Astrocyte (in vitro differentiated cells and primary cell): ENCODE measurements around the gene DKC1. TPM values are rescaled to one million over a fixed set of nuclear protein-coding genes. Genes with fewer than 3 reads are reported as not detected.
A peak's percentile ranks its signal among the peaks of the same experiment; 100 is the strongest.

Experiments used
- DNase-seq: peaks from one replicate; pipeline ENCODE4 v3.0.0-alpha.2; 2010; ENCODE audit warnings: low read depth
- FAIRE-seq: peaks from 2 replicates; lab custom pipeline; 2011; peaks lifted over from hg19 to GRCh38; lab: Jason Lieb, UNC
- H2AFZ ChIP-seq: 2 replicates; pipeline ENCODE4 v1.6.0; 2012; ENCODE audit warnings: low read depth, low read length, inconsistent platforms
- H3K27ac ChIP-seq: 2 replicates; pipeline ENCODE4 v1.5.1; 2011; ENCODE audit warnings: low read depth, low read length, inconsistent platforms
- H3K27me3 ChIP-seq: 2 replicates; pipeline ENCODE4 v1.6.0; 2011; ENCODE audit warnings: low read length, inconsistent platforms; ENCODE audit not compliant: insufficient read depth
- H3K36me3 ChIP-seq: 2 replicates; pipeline ENCODE4 v1.5.1; 2011; ENCODE audit warnings: low read length, inconsistent platforms; ENCODE audit not compliant: insufficient read depth
- H3K4me1 ChIP-seq: 2 replicates; pipeline ENCODE4 v1.5.1; 2011; ENCODE audit warnings: low read length, inconsistent platforms; ENCODE audit not compliant: insufficient read depth
- H3K4me2 ChIP-seq: 2 replicates; pipeline ENCODE4 v1.6.0; 2012; ENCODE audit warnings: low read length, inconsistent platforms
- H3K4me3 ChIP-seq: 2 replicates; pipeline ENCODE4 v1.5.1; 2011; ENCODE audit warnings: low read depth, mild to moderate bottlenecking, low read length, inconsistent platforms; ENCODE audit not compliant: insufficient read depth
- H3K79me2 ChIP-seq: 2 replicates; pipeline ENCODE4 v1.6.0; 2012; ENCODE audit warnings: mild to moderate bottlenecking, low read length, inconsistent platforms; ENCODE audit not compliant: insufficient read depth
- H3K9ac ChIP-seq: 2 replicates; pipeline ENCODE4 v1.6.0; 2012; ENCODE audit warnings: mild to moderate bottlenecking, low read length, inconsistent platforms
- H3K9me3 ChIP-seq: 2 replicates; pipeline ENCODE4 v1.5.1; 2012; ENCODE audit warnings: low read depth, mild to moderate bottlenecking, low read length, inconsistent platforms; ENCODE audit not compliant: insufficient read depth
- H4K20me1 ChIP-seq: 2 replicates; pipeline ENCODE4 v1.6.0; 2012; ENCODE audit warnings: low read length, inconsistent platforms; ENCODE audit not compliant: insufficient read depth
- H3K27ac Mint-ChIP-seq: one replicate; pipeline ENCODE4 v1.8.0; 2021; ENCODE audit warnings: mild to moderate bottlenecking, mixed read lengths; ENCODE audit not compliant: unreplicated experiment
- H3K27me3 Mint-ChIP-seq: one replicate; pipeline ENCODE4 v1.8.0; 2021; ENCODE audit warnings: low read depth, mixed read lengths; ENCODE audit not compliant: unreplicated experiment
- H3K36me3 Mint-ChIP-seq: one replicate; pipeline ENCODE4 v1.8.0; 2021; ENCODE audit warnings: low read depth, mixed read lengths; ENCODE audit not compliant: unreplicated experiment
- H3K4me1 Mint-ChIP-seq: one replicate; pipeline ENCODE4 v1.8.0; 2021; ENCODE audit warnings: low read depth, mixed read lengths; ENCODE audit not compliant: unreplicated experiment
- H3K4me3 Mint-ChIP-seq: one replicate; pipeline ENCODE4 v1.8.0; 2021; ENCODE audit warnings: mild to moderate bottlenecking, moderate library complexity, mixed read lengths; ENCODE audit not compliant: unreplicated experiment
- H3K9me3 Mint-ChIP-seq: one replicate; pipeline ENCODE4 v1.8.0; 2021; ENCODE audit warnings: mild to moderate bottlenecking, mixed read lengths; ENCODE audit not compliant: unreplicated experiment
- EZH2 ChIP-seq: IDR thresholded peaks from 2 replicates; pipeline ENCODE4 v1.6.1; 2012; ENCODE audit warnings: mild to moderate bottlenecking, low read length, inconsistent platforms; ENCODE audit not compliant: insufficient read depth
- total RNA-seq: library from RNA; stranded (reverse); gene quantifications from 2 replicates; pipeline ENCODE4 v1.2.1, GENCODE V29; 2021
- TF ChIP-seq, protein P1 (sequence below): IDR thresholded peaks from 2 replicates; pipeline ENCODE4 v1.5.1; 2011; ENCODE audit warnings: low read depth, mild to moderate bottlenecking, inconsistent platforms, low read length, moderate library complexity; ENCODE audit not compliant: insufficient read depth

Gene DKC1
- total RNA-seq, 1 donor from 2014 or later, result 60.5 TPM

DNA sequence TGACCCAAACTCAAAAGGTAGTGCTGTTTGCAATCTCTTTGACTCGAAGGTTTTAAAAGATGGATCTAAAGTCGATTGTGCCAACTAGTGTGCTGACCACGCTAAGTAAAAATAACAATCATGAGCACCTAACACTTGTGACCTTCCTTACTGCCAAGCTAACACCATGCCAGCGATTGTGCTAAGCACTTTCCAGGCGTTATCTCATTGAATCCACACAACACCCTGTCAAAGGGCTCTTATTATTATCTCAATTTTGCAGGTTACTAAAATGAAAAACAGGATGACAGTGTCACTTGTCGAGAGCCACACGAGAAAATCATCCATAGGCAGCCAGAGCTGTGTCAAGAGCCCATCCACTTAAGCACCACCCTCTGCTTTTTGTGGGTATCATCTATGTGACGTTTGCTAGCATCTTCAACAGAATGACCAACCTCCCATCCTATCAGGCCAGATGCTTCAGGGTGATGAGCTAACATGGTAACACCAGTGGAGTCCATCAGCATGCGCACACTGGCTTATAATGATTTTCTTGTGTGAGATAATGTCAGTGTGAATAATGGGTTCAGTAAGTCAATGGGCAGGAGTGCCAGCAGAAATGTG, 10.9 kb upstream of the DKC1 start:
- FAIRE-seq, result no peak

DNA sequence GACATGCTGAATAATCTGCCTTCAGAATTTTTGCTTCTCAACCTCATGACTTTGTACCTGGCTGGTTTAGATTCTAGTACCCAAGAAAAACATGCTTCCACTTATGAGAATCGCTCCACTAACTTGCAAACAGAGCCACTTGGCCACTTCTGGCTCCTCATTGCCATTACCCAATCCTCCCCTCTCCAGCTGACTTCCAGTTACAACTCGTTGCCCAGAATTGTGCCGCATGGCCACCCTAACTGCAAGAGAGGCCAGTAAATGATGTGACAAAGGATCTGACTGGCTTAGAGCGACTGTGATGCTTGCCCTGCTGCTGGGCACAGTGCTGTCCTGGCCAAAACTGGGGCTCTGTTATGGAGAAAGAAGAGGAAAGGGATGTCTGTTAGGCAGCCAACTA, 4.0 kb upstream of the DKC1 start:
- H2AFZ ChIP-seq, result no peak overlapping the region
- Mint-ChIP-seq H3K4me1 (no peaks in the 10 kb centered on the region), H3K4me3 (no peak overlapping the region), H3K27me3 (peaks cover under 1% of the 10 kb centered on the region), H3K27ac (no peak overlapping the region), H3K9me3 (no peaks in the 10 kb centered on the region), H3K36me3 (no peaks in the 10 kb centered on the region)
- no peak overlapping the region for H3K9ac ChIP-seq
- no peak overlapping the region for H3K4me3 ChIP-seq
- DNase-seq, result no peak
- no peak for FAIRE-seq
- H3K27me3 ChIP-seq, result no peaks in the 10 kb centered on the region
- H3K4me2 ChIP-seq, result no peak overlapping the region
- peaks cover 5% of the 10 kb centered on the region for H3K4me1 ChIP-seq
- H3K36me3 ChIP-seq, result no peaks in the 10 kb centered on the region
- H3K27ac ChIP-seq, result no peak overlapping the region
- peaks cover 11% of the 10 kb centered on the region for H3K79me2 ChIP-seq
- H3K9me3 ChIP-seq, result no peaks in the 10 kb centered on the region
- H4K20me1 ChIP-seq, result no peaks in the 10 kb centered on the region
- TF ChIP-seq EZH2, result no peak
- TF ChIP-seq, protein P1, sequence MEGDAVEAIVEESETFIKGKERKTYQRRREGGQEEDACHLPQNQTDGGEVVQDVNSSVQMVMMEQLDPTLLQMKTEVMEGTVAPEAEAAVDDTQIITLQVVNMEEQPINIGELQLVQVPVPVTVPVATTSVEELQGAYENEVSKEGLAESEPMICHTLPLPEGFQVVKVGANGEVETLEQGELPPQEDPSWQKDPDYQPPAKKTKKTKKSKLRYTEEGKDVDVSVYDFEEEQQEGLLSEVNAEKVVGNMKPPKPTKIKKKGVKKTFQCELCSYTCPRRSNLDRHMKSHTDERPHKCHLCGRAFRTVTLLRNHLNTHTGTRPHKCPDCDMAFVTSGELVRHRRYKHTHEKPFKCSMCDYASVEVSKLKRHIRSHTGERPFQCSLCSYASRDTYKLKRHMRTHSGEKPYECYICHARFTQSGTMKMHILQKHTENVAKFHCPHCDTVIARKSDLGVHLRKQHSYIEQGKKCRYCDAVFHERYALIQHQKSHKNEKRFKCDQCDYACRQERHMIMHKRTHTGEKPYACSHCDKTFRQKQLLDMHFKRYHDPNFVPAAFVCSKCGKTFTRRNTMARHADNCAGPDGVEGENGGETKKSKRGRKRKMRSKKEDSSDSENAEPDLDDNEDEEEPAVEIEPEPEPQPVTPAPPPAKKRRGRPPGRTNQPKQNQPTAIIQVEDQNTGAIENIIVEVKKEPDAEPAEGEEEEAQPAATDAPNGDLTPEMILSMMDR, result no peak

More for the DNA sequence above, 10.9 kb upstream of the DKC1 start:
- no peaks in the 10 kb centered on the region for H3K4me1 Mint-ChIP-seq
- no peak overlapping the region for H3K27ac ChIP-seq
- no peaks in the 10 kb centered on the region for H3K79me2 ChIP-seq
- H3K4me3 Mint-ChIP-seq, result peak overlapping the region; percentile 79
- H3K9ac ChIP-seq, result no peak overlapping the region
- no peaks in the 10 kb centered on the region for H4K20me1 ChIP-seq
- DNase-seq, result no peak
- no peaks in the 10 kb centered on the region for H3K4me1 ChIP-seq
- no peak overlapping the region for H2AFZ ChIP-seq
- no peak overlapping the region for H3K4me3 ChIP-seq
- TF ChIP-seq, protein P1, result no peak
- no peak for TF ChIP-seq EZH2
- no peaks in the 10 kb centered on the region for H3K36me3 ChIP-seq
- peaks cover 15% of the 10 kb centered on the region for H3K27me3 Mint-ChIP-seq
- no peaks in the 10 kb centered on the region for H3K9me3 ChIP-seq
- no peaks in the 10 kb centered on the region for H3K36me3 Mint-ChIP-seq
- no peaks in the 10 kb centered on the region for H3K9me3 Mint-ChIP-seq
- H3K27me3 ChIP-seq, result peaks cover 26% of the 10 kb centered on the region
- no peak overlapping the region for H3K4me2 ChIP-seq
- H3K27ac Mint-ChIP-seq, result no peak overlapping the region

DNA sequence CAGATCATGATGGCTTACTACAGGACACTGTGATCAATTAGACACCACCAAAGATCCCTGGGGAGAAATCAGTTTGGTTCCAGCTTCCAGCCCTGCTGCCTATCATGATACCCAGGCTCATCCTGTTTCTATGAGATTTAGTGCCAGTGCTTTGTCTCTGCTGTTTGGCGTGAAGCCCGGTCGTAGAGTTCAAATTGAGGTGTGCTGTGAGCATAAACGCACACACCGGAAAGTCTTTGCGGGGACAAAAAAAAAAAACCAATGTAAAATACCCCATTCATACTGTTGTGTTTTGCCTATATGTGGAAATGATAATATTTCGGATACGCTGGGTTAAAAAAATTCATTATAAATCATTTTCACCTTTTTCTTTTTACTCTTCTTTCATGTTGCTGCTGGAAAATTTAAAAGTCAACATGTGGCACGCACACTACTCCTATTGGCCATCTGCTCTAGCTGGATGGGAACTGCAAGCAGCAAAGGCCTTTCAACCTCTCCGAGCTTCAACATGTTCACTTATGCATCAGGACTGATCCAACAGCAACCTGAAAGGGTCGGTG, 607 bp upstream of the DKC1 start:
- TF ChIP-seq, protein P1, result no peak
- no peak for TF ChIP-seq EZH2
- no peaks in the 10 kb centered on the region for H3K9me3 ChIP-seq
- H4K20me1 ChIP-seq, result peaks cover 17% of the 10 kb centered on the region
- peaks cover 14% of the 10 kb centered on the region for H3K36me3 ChIP-seq
- Mint-ChIP-seq H3K9me3 (no peaks in the 10 kb centered on the region), H3K4me3 (peak overlapping the region; percentile 86), H3K36me3 (peaks cover 2% of the 10 kb centered on the region), H3K27me3 (no peaks in the 10 kb centered on the region), H3K27ac (peak overlapping the region; percentile 68), H3K4me1 (peaks cover 3% of the 10 kb centered on the region)
- peaks cover 32% of the 10 kb centered on the region for H3K79me2 ChIP-seq
- peak overlapping the region; percentile 97 for H3K4me2 ChIP-seq
- H3K27me3 ChIP-seq, result no peaks in the 10 kb centered on the region
- peak overlapping the region; percentile 41 for H3K27ac ChIP-seq
- DNase-seq (no peak), FAIRE-seq (peak; percentile 69)
- peak overlapping the region; percentile 79 for H3K9ac ChIP-seq
- H2AFZ ChIP-seq, result peak overlapping the region; percentile 86
- peak overlapping the region; percentile 93 for H3K4me3 ChIP-seq
- peaks cover 5% of the 10 kb centered on the region for H3K4me1 ChIP-seq
